ENCODE data around the gene ATP9A.

DNA sequence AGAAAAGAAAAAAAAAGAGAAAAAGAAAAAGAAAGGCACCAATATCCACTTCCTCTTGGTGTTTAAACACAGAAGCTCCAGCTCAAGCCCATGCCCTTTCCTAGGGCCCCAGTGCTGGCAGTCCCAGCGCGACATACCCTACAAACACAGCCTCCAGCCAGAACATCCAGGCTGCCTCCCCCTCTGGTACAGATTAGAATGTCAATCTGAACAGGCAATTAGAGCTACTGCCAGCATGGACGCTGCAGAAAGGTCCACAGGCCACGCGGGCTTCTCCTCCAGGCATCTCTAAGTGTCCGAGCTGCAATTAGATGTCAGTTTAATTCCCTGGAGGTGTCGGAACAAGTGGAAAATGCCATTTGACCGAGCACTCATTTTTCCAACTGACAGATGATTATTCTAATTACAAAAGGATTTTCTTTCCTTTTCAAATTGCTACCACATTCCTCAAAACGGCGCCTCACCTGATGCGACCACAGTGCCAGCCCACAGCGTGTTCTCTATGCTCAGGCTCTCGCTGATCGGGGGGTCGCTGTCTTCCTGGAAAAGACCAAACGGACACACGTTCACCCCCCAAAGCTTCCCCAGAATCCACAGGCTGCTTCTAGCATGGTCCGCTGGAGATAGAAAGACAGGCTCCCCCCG is 79.5 kb downstream of the ATP9A start:
- TF ChIP-seq, protein P1, sequence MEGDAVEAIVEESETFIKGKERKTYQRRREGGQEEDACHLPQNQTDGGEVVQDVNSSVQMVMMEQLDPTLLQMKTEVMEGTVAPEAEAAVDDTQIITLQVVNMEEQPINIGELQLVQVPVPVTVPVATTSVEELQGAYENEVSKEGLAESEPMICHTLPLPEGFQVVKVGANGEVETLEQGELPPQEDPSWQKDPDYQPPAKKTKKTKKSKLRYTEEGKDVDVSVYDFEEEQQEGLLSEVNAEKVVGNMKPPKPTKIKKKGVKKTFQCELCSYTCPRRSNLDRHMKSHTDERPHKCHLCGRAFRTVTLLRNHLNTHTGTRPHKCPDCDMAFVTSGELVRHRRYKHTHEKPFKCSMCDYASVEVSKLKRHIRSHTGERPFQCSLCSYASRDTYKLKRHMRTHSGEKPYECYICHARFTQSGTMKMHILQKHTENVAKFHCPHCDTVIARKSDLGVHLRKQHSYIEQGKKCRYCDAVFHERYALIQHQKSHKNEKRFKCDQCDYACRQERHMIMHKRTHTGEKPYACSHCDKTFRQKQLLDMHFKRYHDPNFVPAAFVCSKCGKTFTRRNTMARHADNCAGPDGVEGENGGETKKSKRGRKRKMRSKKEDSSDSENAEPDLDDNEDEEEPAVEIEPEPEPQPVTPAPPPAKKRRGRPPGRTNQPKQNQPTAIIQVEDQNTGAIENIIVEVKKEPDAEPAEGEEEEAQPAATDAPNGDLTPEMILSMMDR (IDR thresholded peaks at IDR 0.05) = no peak
- no peak for TF ChIP-seq POLR2A (IDR thresholded peaks at IDR 0.05)
- no peak for TF ChIP-seq EP300 (IDR thresholded peaks at IDR 0.05)

All from tibial nerve (tissue), 4 donors.